ENCODE data around the gene SPECC1L. TPM values are rescaled to one million over a fixed set of nuclear protein-coding genes. Genes with fewer than 3 reads are reported as not detected.

SPECC1L gene
- total and polyA plus RNA-seq, 9 donors = 19.3 to 94.4 (median 66.3) TPM

GRCh38 chr22:24393848-24394247, 123.2 kb downstream of the SPECC1L start:
- WGBS, 3 donors = 77 to 93% (median 82%) methylated on average over 3 of the region's 3 CpGs
- no peak for DNase-seq
- Histone ChIP-seq H3K9me3 (no peaks in the 10 kb centered on the region), H3K27me3 (no peaks in the 10 kb centered on the region), H3K27ac (no peak overlapping the region), H3K36me3 (no peaks in the 10 kb centered on the region), H3K4me1 (ENCODE audit: insufficient read depth) (peaks cover 4% of the 10 kb centered on the region), H3K4me3 (no peak overlapping the region)
- intact Hi-C loops (cut with DNase I) = no loop called here
- TF ChIP-seq EP300 (IDR thresholded peaks at IDR 0.05) (no peak), POLR2A (IDR thresholded peaks at IDR 0.05) (no peak), CTCF (IDR thresholded peaks at IDR 0.05) (no peak)

GRCh38 chr22:24394254-24394653, 123.6 kb downstream of the SPECC1L start:
- no peak for TF ChIP-seq POLR2A (IDR thresholded peaks at IDR 0.05)
- no peak for DNase-seq
- H3K36me3 ChIP-seq = no peaks in the 10 kb centered on the region
- no peak overlapping the region for H3K27ac ChIP-seq
- intact Hi-C loops (cut with DNase I) = no loop called here
- H3K9me3 ChIP-seq = no peaks in the 10 kb centered on the region
- no peak overlapping the region for H3K4me3 ChIP-seq
- 82 to 87% (median 84%) methylated on average over 2 of the region's 2 CpGs for WGBS, 3 donors
- peaks cover 3% of the 10 kb centered on the region for H3K4me1 ChIP-seq (ENCODE audit: insufficient read depth)
- no peaks in the 10 kb centered on the region for H3K27me3 ChIP-seq

GRCh38 chr22:24398409-24398808, 127.8 kb downstream of the SPECC1L start:
- TF ChIP-seq POLR2A (IDR thresholded peaks at IDR 0.05) = no peak
- TF ChIP-seq CTCF (IDR thresholded peaks at IDR 0.05) = no peak
- no peak for TF ChIP-seq EP300 (IDR thresholded peaks at IDR 0.05)
- Histone ChIP-seq H3K4me3 (no peak overlapping the region), H3K27ac (no peak overlapping the region), H3K27me3 (no peaks in the 10 kb centered on the region), H3K9me3 (no peaks in the 10 kb centered on the region), H3K36me3 (no peaks in the 10 kb centered on the region), H3K4me1 (ENCODE audit: insufficient read depth) (peaks cover 4% of the 10 kb centered on the region)
- intact Hi-C loops (cut with DNase I) = no loop called here
- no peak for DNase-seq

- Histone ChIP-seq H3K27me3 (no peaks in the 10 kb centered on the region), H3K36me3 (no peaks in the 10 kb centered on the region), H3K4me1 (ENCODE audit: insufficient read depth) (peaks cover 4% of the 10 kb centered on the region), H3K27ac (no peak overlapping the region), H3K4me3 (no peak overlapping the region), H3K9me3 (no peaks in the 10 kb centered on the region)
- no peak for TF ChIP-seq POLR2A (IDR thresholded peaks at IDR 0.05)
- TF ChIP-seq CTCF (IDR thresholded peaks at IDR 0.05) = no peak
- no peak for TF ChIP-seq EP300 (IDR thresholded peaks at IDR 0.05)
- 81 to 83% (median 82%) methylated on average over 8 of the region's 8 CpGs for WGBS, 3 donors
- intact Hi-C loops (cut with DNase I) = no loop called here
- no peak for DNase-seq
Observed at GRCh38 chr22:24400034-24400725, 129.5 kb downstream of the SPECC1L start.

- H3K4me3 ChIP-seq = no peak overlapping the region
- no peak overlapping the region for H3K27ac ChIP-seq
- DNase-seq = no peak
- no peaks in the 10 kb centered on the region for H3K9me3 ChIP-seq
- peaks cover 4% of the 10 kb centered on the region for H3K4me1 ChIP-seq (ENCODE audit: insufficient read depth)
- no peaks in the 10 kb centered on the region for H3K27me3 ChIP-seq
- 71 to 77% (median 73%) methylated on average over 9 of the region's 9 CpGs for WGBS, 3 donors
- intact Hi-C loops (cut with DNase I) = no loop called here
- TF ChIP-seq POLR2A (IDR thresholded peaks at IDR 0.05) (no peak), CTCF (IDR thresholded peaks at IDR 0.05) (no peak), EP300 (IDR thresholded peaks at IDR 0.05) (no peak)
- no peaks in the 10 kb centered on the region for H3K36me3 ChIP-seq
Observed at GRCh38 chr22:24400726-24401596, 130.3 kb downstream of the SPECC1L start.
